ENCODE results near the gene DTNA.

The DTNA gene

GRCh38 chr18:34848695-34849094 is 138.6 kb downstream of the DTNA start:
- Histone ChIP-seq H3K9ac (ENCODE audit: low read depth, low read length) (no peak overlapping the region), H3K4me1 (ENCODE audit: insufficient read depth, low read length) (no peaks in the 10 kb centered on the region; the same call in 1 of the 2 replicates), H3K36me3 (ENCODE audit: insufficient read depth, low read length) (peaks cover 20% of the 10 kb centered on the region; the same call in 1 of the 2 replicates), H3K9me3 (ENCODE audit: control insufficient read depth, insufficient read depth, low read length) (peaks cover 3% of the 10 kb centered on the region; the same call in 1 of the 2 replicates)

GRCh38 chr18:34857320-34857719 is 147.2 kb downstream of the DTNA start:
- no peak overlapping the region for H3K9ac ChIP-seq (ENCODE audit: low read depth, low read length)
- H3K4me1 ChIP-seq (ENCODE audit: insufficient read depth, low read length): no peaks in the 10 kb centered on the region
- H3K36me3 ChIP-seq (ENCODE audit: insufficient read depth, low read length): peaks cover 14% of the 10 kb centered on the region; the same call in 1 of the 2 replicates
- no peaks in the 10 kb centered on the region for H3K9me3 ChIP-seq (ENCODE audit: control insufficient read depth, insufficient read depth, low read length)

GRCh38 chr18:34858188-34858587 is 148.1 kb downstream of the DTNA start:
- H3K4me1 ChIP-seq (ENCODE audit: insufficient read depth, low read length): no peaks in the 10 kb centered on the region
- no peaks in the 10 kb centered on the region for H3K9me3 ChIP-seq (ENCODE audit: control insufficient read depth, insufficient read depth, low read length)
- peaks cover 8% of the 10 kb centered on the region; the same call in 1 of the 2 replicates for H3K36me3 ChIP-seq (ENCODE audit: insufficient read depth, low read length)
- no peak overlapping the region for H3K9ac ChIP-seq (ENCODE audit: low read depth, low read length)

GRCh38 chr18:34859496-34859895 is 149.4 kb downstream of the DTNA start:
- no peak overlapping the region for H3K9ac ChIP-seq (ENCODE audit: low read depth, low read length)
- H3K4me1 ChIP-seq (ENCODE audit: insufficient read depth, low read length): no peaks in the 10 kb centered on the region
- H3K36me3 ChIP-seq (ENCODE audit: insufficient read depth, low read length): peaks cover 12% of the 10 kb centered on the region; the same call in 1 of the 2 replicates
- no peaks in the 10 kb centered on the region for H3K9me3 ChIP-seq (ENCODE audit: control insufficient read depth, insufficient read depth, low read length)

GRCh38 chr18:34862561-34862960 is 152.5 kb downstream of the DTNA start:
- peaks cover 18% of the 10 kb centered on the region for H3K36me3 ChIP-seq (ENCODE audit: insufficient read depth, low read length)
- no peaks in the 10 kb centered on the region for H3K4me1 ChIP-seq (ENCODE audit: insufficient read depth, low read length)

GRCh38 chr18:34863702-34864101 is 153.6 kb downstream of the DTNA start:
- peaks cover 11% of the 10 kb centered on the region for H3K36me3 ChIP-seq (ENCODE audit: insufficient read depth, low read length)
- no peaks in the 10 kb centered on the region for H3K4me1 ChIP-seq (ENCODE audit: insufficient read depth, low read length)
- H3K9ac ChIP-seq (ENCODE audit: low read depth, low read length): no peak overlapping the region
- H3K9me3 ChIP-seq (ENCODE audit: control insufficient read depth, insufficient read depth, low read length): no peaks in the 10 kb centered on the region

More at GRCh38 chr18:34862561-34862960, 152.5 kb downstream of the DTNA start:
- H3K9me3 ChIP-seq (ENCODE audit: control insufficient read depth, insufficient read depth, low read length): no peaks in the 10 kb centered on the region
- no peak overlapping the region for H3K9ac ChIP-seq (ENCODE audit: low read depth, low read length)

GRCh38 chr18:34864836-34865497 is 154.9 kb downstream of the DTNA start:
- H3K36me3 ChIP-seq (ENCODE audit: insufficient read depth, low read length): peaks cover 11% of the 10 kb centered on the region
- H3K4me1 ChIP-seq (ENCODE audit: insufficient read depth, low read length): no peaks in the 10 kb centered on the region
- H3K9me3 ChIP-seq (ENCODE audit: control insufficient read depth, insufficient read depth, low read length): no peaks in the 10 kb centered on the region
- no peak overlapping the region for H3K9ac ChIP-seq (ENCODE audit: low read depth, low read length)

- Histone ChIP-seq H3K9me3 (ENCODE audit: control insufficient read depth, insufficient read depth, low read length) (no peaks in the 10 kb centered on the region), H3K4me1 (ENCODE audit: insufficient read depth, low read length) (no peaks in the 10 kb centered on the region), H3K36me3 (ENCODE audit: insufficient read depth, low read length) (peaks cover 11% of the 10 kb centered on the region), H3K9ac (ENCODE audit: low read depth, low read length) (no peak overlapping the region)
Observed at GRCh38 chr18:34866310-34866709, 156.2 kb downstream of the DTNA start.

- Histone ChIP-seq H3K36me3 (ENCODE audit: insufficient read depth, low read length) (peaks cover 11% of the 10 kb centered on the region), H3K9ac (ENCODE audit: low read depth, low read length) (no peak overlapping the region), H3K4me1 (ENCODE audit: insufficient read depth, low read length) (no peaks in the 10 kb centered on the region), H3K9me3 (ENCODE audit: control insufficient read depth, insufficient read depth, low read length) (no peaks in the 10 kb centered on the region)
Observed at GRCh38 chr18:34866739-34867138, 156.6 kb downstream of the DTNA start.

GRCh38 chr18:34867520-34867919 is 157.4 kb downstream of the DTNA start:
- no peaks in the 10 kb centered on the region for H3K4me1 ChIP-seq (ENCODE audit: insufficient read depth, low read length)
- no peaks in the 10 kb centered on the region for H3K9me3 ChIP-seq (ENCODE audit: control insufficient read depth, insufficient read depth, low read length)
- H3K36me3 ChIP-seq (ENCODE audit: insufficient read depth, low read length): peaks cover 11% of the 10 kb centered on the region
- H3K9ac ChIP-seq (ENCODE audit: low read depth, low read length): no peak overlapping the region

GRCh38 chr18:34870555-34871310 is 160.6 kb downstream of the DTNA start:
- no peaks in the 10 kb centered on the region for H3K4me1 ChIP-seq (ENCODE audit: insufficient read depth, low read length)
- H3K9ac ChIP-seq (ENCODE audit: low read depth, low read length): no peak overlapping the region
- H3K9me3 ChIP-seq (ENCODE audit: control insufficient read depth, insufficient read depth, low read length): no peaks in the 10 kb centered on the region
- H3K36me3 ChIP-seq (ENCODE audit: insufficient read depth, low read length): peaks cover 2% of the 10 kb centered on the region; the same call in 1 of the 2 replicates

GRCh38 chr18:34871435-34871834 is 161.3 kb downstream of the DTNA start:
- Histone ChIP-seq H3K9ac (ENCODE audit: low read depth, low read length) (no peak overlapping the region), H3K4me1 (ENCODE audit: insufficient read depth, low read length) (no peaks in the 10 kb centered on the region), H3K36me3 (ENCODE audit: insufficient read depth, low read length) (no peaks in the 10 kb centered on the region), H3K9me3 (ENCODE audit: control insufficient read depth, insufficient read depth, low read length) (no peaks in the 10 kb centered on the region)

GRCh38 chr18:34872066-34872465 is 162.0 kb downstream of the DTNA start:
- H3K4me1 ChIP-seq (ENCODE audit: insufficient read depth, low read length): no peaks in the 10 kb centered on the region
- H3K36me3 ChIP-seq (ENCODE audit: insufficient read depth, low read length): no peaks in the 10 kb centered on the region; the same call in 1 of the 2 replicates
- no peak overlapping the region for H3K9ac ChIP-seq (ENCODE audit: low read depth, low read length)
- H3K9me3 ChIP-seq (ENCODE audit: control insufficient read depth, insufficient read depth, low read length): no peaks in the 10 kb centered on the region

GRCh38 chr18:34873986-34874580 is 164.0 kb downstream of the DTNA start:
- no peaks in the 10 kb centered on the region for H3K9me3 ChIP-seq (ENCODE audit: control insufficient read depth, insufficient read depth, low read length)
- H3K4me1 ChIP-seq (ENCODE audit: insufficient read depth, low read length): no peaks in the 10 kb centered on the region
- H3K9ac ChIP-seq (ENCODE audit: low read depth, low read length): no peak overlapping the region
- H3K36me3 ChIP-seq (ENCODE audit: insufficient read depth, low read length): no peaks in the 10 kb centered on the region; the same call in 1 of the 2 replicates

Data from ES-I3 (cell line).